CD4-positive, alpha-beta memory T cell (primary cell): ENCODE measurements around the gene ADGRE3. TPM values are rescaled to one million over a fixed set of nuclear protein-coding genes. Genes with fewer than 3 reads are reported as not detected.
A peak's percentile ranks its signal among the peaks of the same experiment; 100 is the strongest.

Experiments
- CTCF ChIA-PET: fragments of 350-600 bp; sonication (Branson Sonifier 250); formaldehyde crosslinking; loops from one replicate; lab custom pipeline; 2021; ENCODE audit warnings: inconsistent platforms; ENCODE audit not compliant: partially characterized antibody; lab: Charles Lee
- POLR2A ChIA-PET: fragments of 350-600 bp; sonication (Branson Sonifier 250); formaldehyde crosslinking; loops from one replicate; lab custom pipeline; 2021; ENCODE audit not compliant: partially characterized antibody; lab: Charles Lee
- DNase-seq, 5 donors: peaks; one replicate each; pipeline versions ENCODE4 v3.0.0 to v3.0.0-alpha.2; 2020 to 2022; ENCODE audit warnings: mixed read lengths in 1 of 5
- H3K27ac ChIP-seq: one replicate; pipeline ENCODE4 v1.7.0; 2013; ENCODE audit warnings: low read depth, low read length
- H3K27me3 ChIP-seq: 2 replicates; pipeline ENCODE4 v1.7.0; 2013; ENCODE audit warnings: mild to moderate bottlenecking, low read length, moderate library complexity; ENCODE audit not compliant: insufficient read depth
- H3K36me3 ChIP-seq: 2 replicates; pipeline ENCODE4 v1.7.0; 2013; ENCODE audit warnings: mild to moderate bottlenecking, low read length, moderate library complexity; ENCODE audit not compliant: insufficient read depth
- H3K4me1 ChIP-seq: 2 replicates; pipeline ENCODE4 v1.7.0; 2013; ENCODE audit warnings: mild to moderate bottlenecking, low read length, moderate library complexity; ENCODE audit not compliant: insufficient read depth
- H3K4me3 ChIP-seq, 2 donors: one replicate each; pipeline ENCODE4 v1.7.0; 2013; ENCODE audit warnings: low read length in 2 of 2, mild to moderate bottlenecking in 1 of 2
- H3K9me3 ChIP-seq, 2 donors: one replicate each; pipeline ENCODE4 v1.7.0; 2013; ENCODE audit warnings: low read length in 2 of 2, control low read depth in 1 of 2; ENCODE audit not compliant: control insufficient read depth in 1 of 2
- H3K27ac Mint-ChIP-seq, 7 donors: one replicate each; pipeline ENCODE4 v1.8.0; 2020 to 2021; ENCODE audit warnings: mixed read lengths in 7 of 7, mild to moderate bottlenecking in 6 of 7, inconsistent platforms in 3 of 7, moderate library complexity in 3 of 7
- H3K27me3 Mint-ChIP-seq, 2 donors: one replicate each; pipeline ENCODE4 v1.8.0; 2020 to 2021; ENCODE audit warnings: mixed read lengths in 2 of 2
- H3K36me3 Mint-ChIP-seq, 2 donors: one replicate each; pipeline ENCODE4 v1.8.0; 2020 to 2021; ENCODE audit warnings: mixed read lengths in 2 of 2, inconsistent platforms in 1 of 2, mild to moderate bottlenecking in 1 of 2
- H3K4me1 Mint-ChIP-seq, 4 donors: one replicate each; pipeline ENCODE4 v1.8.0; 2020 to 2021; ENCODE audit warnings: mixed read lengths in 4 of 4, mild to moderate bottlenecking in 1 of 4
- H3K4me3 Mint-ChIP-seq, 8 donors: one replicate each; pipeline ENCODE4 v1.8.0; 2020 to 2021; ENCODE audit warnings: mixed read lengths in 8 of 8, mild to moderate bottlenecking in 7 of 8, moderate library complexity in 6 of 8, inconsistent platforms in 3 of 8
- H3K9me3 Mint-ChIP-seq, 8 donors: one replicate each; pipeline ENCODE4 v1.8.0; 2020 to 2021; ENCODE audit warnings: mixed read lengths in 8 of 8, mild to moderate bottlenecking in 5 of 8, inconsistent platforms in 3 of 8, moderate library complexity in 1 of 8
- intact Hi-C: fragments of 100-400 bp; cut with micrococcal nuclease; formaldehyde crosslinking; loops from one replicate; pipeline ENCODE4 v1.15.1; 2023
- polyA plus RNA-seq, 2 donors: library from polyadenylated mRNA; unstranded; fragments of 300-500 nt; fragmentation: Illumina TruSeq; gene quantifications; one replicate each; pipeline ENCODE4 v1.2.3, GENCODE V29; 2021
- total RNA-seq, 2 experiments: library from RNA; stranded (reverse); gene quantifications; one replicate each; pipeline ENCODE4 v1.2.3, GENCODE V29; 2021

The ADGRE3 gene
- total and polyA plus RNA-seq, 4 experiments from 2014 or later: not detected

- Mint-ChIP-seq H3K4me3 (no peak overlapping the region), H3K4me1 (no peaks in the 10 kb centered on the region), H3K27ac (no peak overlapping the region), H3K27me3 (no peaks in the 10 kb centered on the region), H3K36me3 (peaks cover 73 to 77% of the 10 kb centered on the region in 2 donors), H3K9me3 (no peaks in the 10 kb centered on the region)
- Histone ChIP-seq H3K9me3 (no peaks in the 10 kb centered on the region), H3K27ac (no peak overlapping the region), H3K36me3 (peaks cover 61% of the 10 kb centered on the region), H3K27me3 (no peaks in the 10 kb centered on the region), H3K4me3 (no peak overlapping the region), H3K4me1 (no peaks in the 10 kb centered on the region)
- intact Hi-C loops: no loop called here
- ChIA-PET CTCF (interaction anchor here (1.9 kb wide), 1 partner anchor 15 kb away, joined by 6 read pairs; no protein-coding TSS in a partner anchor), POLR2A (no interaction called here)
- DNase-seq: no peak
These were observed 26.2 kb upstream of the ADGRE3 start for GRCh38 chr19:14700711-14701375.

- no peak for DNase-seq
- H3K4me1 ChIP-seq: no peaks in the 10 kb centered on the region
- no peak overlapping the region for H3K4me3 Mint-ChIP-seq
- peaks cover 68 to 76% of the 10 kb centered on the region in 2 donors for H3K36me3 Mint-ChIP-seq
- no peak overlapping the region for H3K4me3 ChIP-seq
- no peaks in the 10 kb centered on the region for H3K9me3 ChIP-seq
- peaks cover 63% of the 10 kb centered on the region for H3K36me3 ChIP-seq
- CTCF ChIA-PET: no interaction called here
- intact Hi-C loops: no loop called here
- H3K27me3 Mint-ChIP-seq: no peaks in the 10 kb centered on the region
- POLR2A ChIA-PET: no interaction called here
- no peaks in the 10 kb centered on the region for H3K4me1 Mint-ChIP-seq
- no peak overlapping the region for H3K27ac ChIP-seq
- H3K27ac Mint-ChIP-seq: no peak overlapping the region
- no peaks in the 10 kb centered on the region for H3K9me3 Mint-ChIP-seq
- H3K27me3 ChIP-seq: no peaks in the 10 kb centered on the region
These were observed 25.0 kb upstream of the ADGRE3 start for GRCh38 chr19:14699641-14700040.

- H3K4me1 ChIP-seq: peaks cover 3% of the 10 kb centered on the region
- no peaks in the 10 kb centered on the region for H3K9me3 ChIP-seq
- intact Hi-C loops: no loop called here
- no peak overlapping the region for H3K4me3 ChIP-seq
- H3K27ac Mint-ChIP-seq: no peak overlapping the region
- no peaks in the 10 kb centered on the region for H3K27me3 ChIP-seq
- peaks cover 7 to 9% (median 8%) of the 10 kb centered on the region in 4 donors for H3K4me1 Mint-ChIP-seq
- DNase-seq: no peak
- H3K27ac ChIP-seq: no peak overlapping the region
- H3K9me3 Mint-ChIP-seq: no peaks in the 10 kb centered on the region
- POLR2A ChIA-PET: no interaction called here
- H3K27me3 Mint-ChIP-seq: no peaks in the 10 kb centered on the region
- peaks cover 38 to 57% of the 10 kb centered on the region in 2 donors for H3K36me3 Mint-ChIP-seq
- peaks cover 38% of the 10 kb centered on the region for H3K36me3 ChIP-seq
- CTCF ChIA-PET: interaction anchor here (0.9 kb wide), 1 partner anchor 10 kb away, joined by 3 read pairs; no protein-coding TSS in a partner anchor
- H3K4me3 Mint-ChIP-seq: no peak overlapping the region
These were observed 20.8 kb upstream of the ADGRE3 start for GRCh38 chr19:14695471-14695870.

- CTCF ChIA-PET: no interaction called here
- H3K36me3 Mint-ChIP-seq: peaks cover 30 to 54% of the 10 kb centered on the region in 2 donors
These were observed 20.1 kb upstream of the ADGRE3 start for GRCh38 chr19:14694641-14695266.

GRCh38 chr19:14689598-14690503, 15.2 kb upstream of the ADGRE3 start, which contains the start of gene ZNF333:
Gene ZNF333, plus strand, starts transcription at chr19:14690048. Its CDS starts 3,444 bp downstream, at chr19:14693492.
- ChIA-PET CTCF (interaction anchor here (1.1 to 10.2 kb wide), 4 partner anchors 15 to 133 kb away, joined by 3 to 232 read pairs (median 4); partner anchors contain the start of genes ADGRE3 and NDUFB7), POLR2A (interaction anchor here (0.6 to 3.8 kb wide), 8 partner anchors 17 to 1752 kb away, joined by 3 to 38 read pairs (median 3); partner anchors contain the start of genes ASF1B, CALR and NDUFB7)
- intact Hi-C loops: loop anchor here (2.0 to 5.0 kb wide), 2 partner anchors 173 to 959 kb away; partner anchors contain the start of gene DNAJB1
- H3K27me3 Mint-ChIP-seq: no peaks in the 10 kb centered on the region
- DNase-seq: peak; percentile 95 to 97 (median 95)
- H3K9me3 ChIP-seq: no peaks in the 10 kb centered on the region
- H3K27ac ChIP-seq: peak within 1 kb of the TSS; percentile 79
- no peaks in the 10 kb centered on the region for H3K27me3 ChIP-seq
- H3K27ac Mint-ChIP-seq: peak within 1 kb of the TSS; percentile 96 to 100 (median 99)
- H3K9me3 Mint-ChIP-seq: no peaks in the 10 kb centered on the region
- peaks cover 11 to 29% (median 16%) of the 10 kb centered on the region in 4 donors for H3K4me1 Mint-ChIP-seq
- peak within 1 kb of the TSS; percentile 93 to 98 (median 96) for H3K4me3 Mint-ChIP-seq
- peaks cover 5% of the 10 kb centered on the region for H3K36me3 ChIP-seq
- H3K36me3 Mint-ChIP-seq: peaks cover 5 to 21% of the 10 kb centered on the region in 2 donors
- H3K4me1 ChIP-seq: peaks cover 13% of the 10 kb centered on the region
- peak within 1 kb of the TSS; percentile 20 to 84 for H3K4me3 ChIP-seq

More at GRCh38 chr19:14694641-14695266, 20.1 kb upstream of the ADGRE3 start:
- no peak overlapping the region for H3K27ac ChIP-seq
- no peaks in the 10 kb centered on the region for H3K27me3 ChIP-seq
- H3K27me3 Mint-ChIP-seq: no peaks in the 10 kb centered on the region
- no peaks in the 10 kb centered on the region for H3K9me3 ChIP-seq
- DNase-seq: no peak
- H3K4me1 ChIP-seq: peaks cover 7% of the 10 kb centered on the region
- H3K9me3 Mint-ChIP-seq: no peaks in the 10 kb centered on the region
- peaks cover 31% of the 10 kb centered on the region for H3K36me3 ChIP-seq
- intact Hi-C loops: no loop called here
- no peak overlapping the region for H3K4me3 ChIP-seq
- H3K4me1 Mint-ChIP-seq: peaks cover 9 to 16% (median 11%) of the 10 kb centered on the region in 4 donors
- no peak overlapping the region for H3K4me3 Mint-ChIP-seq
- H3K27ac Mint-ChIP-seq: no peak overlapping the region
- POLR2A ChIA-PET: no interaction called here

GRCh38 chr19:14686411-14686810, 11.8 kb upstream of the ADGRE3 start:
- H3K27ac Mint-ChIP-seq: peak overlapping the region in 4 of 7 donors; percentile 8 to 71 (median 47)
- Histone ChIP-seq H3K4me3 (no peak overlapping the region), H3K27me3 (no peaks in the 10 kb centered on the region), H3K9me3 (no peaks in the 10 kb centered on the region), H3K27ac (no peak overlapping the region), H3K4me1 (peaks cover 20% of the 10 kb centered on the region), H3K36me3 (no peaks in the 10 kb centered on the region)
- intact Hi-C loops: loop anchor here (1.0 to 5.0 kb wide), 2 partner anchors 112 to 169 kb away; partner anchors contain the start of gene DNAJB1
- H3K36me3 Mint-ChIP-seq: peaks cover 0 to 5% of the 10 kb centered on the region in 2 donors
- peak in 4 of 5 donors; percentile 25 to 37 (median 31) for DNase-seq
- H3K4me3 Mint-ChIP-seq: no peak overlapping the region
- ChIA-PET POLR2A (interaction anchor here (1.4 to 3.2 kb wide), 3 partner anchors 14 to 180 kb away, joined by 4 to 43 read pairs (median 4); partner anchors contain the start of gene NDUFB7), CTCF (interaction anchor here (1.2 to 10.2 kb wide), 11 partner anchors 10 to 205 kb away, joined by 3 to 232 read pairs (median 5); partner anchors contain the start of gene NDUFB7)
- peaks cover 0 to 3% of the 10 kb centered on the region in 2 donors for H3K27me3 Mint-ChIP-seq
- H3K9me3 Mint-ChIP-seq: no peaks in the 10 kb centered on the region
- H3K4me1 Mint-ChIP-seq: peaks cover 6 to 32% (median 17%) of the 10 kb centered on the region in 4 donors
